GM10266 (cell line): ENCODE measurements around the gene TSPEAR.

Experiments
- DNase-seq: peaks from one replicate; pipeline ENCODE4 v3.0.0; 2012; ENCODE audit errors: extremely low spot score
- CTCF ChIP-seq: IDR thresholded peaks from 2 replicates; pipeline ENCODE4 v1.5.1; 2012; ENCODE audit warnings: mild to moderate bottlenecking, low read depth; ENCODE audit not compliant: control insufficient read depth, insufficient read depth; ENCODE audit errors: missing control alignments

Gene TSPEAR

GRCh38 chr21:44533121-44533890 lies 178.1 kb downstream of the TSPEAR start:
- DNase-seq: no peak
- TF ChIP-seq CTCF: no peak

- TF ChIP-seq CTCF: no peak
- no peak for DNase-seq
Measured at GRCh38 chr21:44532712-44533111, 178.7 kb downstream of the TSPEAR start.

GRCh38 chr21:44531606-44532564 lies 179.5 kb downstream of the TSPEAR start:
- TF ChIP-seq CTCF: no peak
- no peak for DNase-seq

- TF ChIP-seq CTCF: no peak
- no peak for DNase-seq
Measured at GRCh38 chr21:44530903-44531605, 180.3 kb downstream of the TSPEAR start.

GRCh38 chr21:44530221-44530902 lies 181.0 kb downstream of the TSPEAR start:
- DNase-seq: no peak
- TF ChIP-seq CTCF: no peak

- DNase-seq: no peak
- TF ChIP-seq CTCF: no peak
Measured at GRCh38 chr21:44529503-44530125, 181.8 kb downstream of the TSPEAR start.
